Activated T-cell treated with anti-CD3 and anti-CD28 coated beads for 24 hours (primary cell): ENCODE results near the gene NDFIP1.

ENCODE experiments used
- DNase-seq: peaks from one replicate; pipeline ENCODE4 v3.0.0-alpha.2; 2020; ENCODE audit warnings: low read depth

Gene NDFIP1

DNA sequence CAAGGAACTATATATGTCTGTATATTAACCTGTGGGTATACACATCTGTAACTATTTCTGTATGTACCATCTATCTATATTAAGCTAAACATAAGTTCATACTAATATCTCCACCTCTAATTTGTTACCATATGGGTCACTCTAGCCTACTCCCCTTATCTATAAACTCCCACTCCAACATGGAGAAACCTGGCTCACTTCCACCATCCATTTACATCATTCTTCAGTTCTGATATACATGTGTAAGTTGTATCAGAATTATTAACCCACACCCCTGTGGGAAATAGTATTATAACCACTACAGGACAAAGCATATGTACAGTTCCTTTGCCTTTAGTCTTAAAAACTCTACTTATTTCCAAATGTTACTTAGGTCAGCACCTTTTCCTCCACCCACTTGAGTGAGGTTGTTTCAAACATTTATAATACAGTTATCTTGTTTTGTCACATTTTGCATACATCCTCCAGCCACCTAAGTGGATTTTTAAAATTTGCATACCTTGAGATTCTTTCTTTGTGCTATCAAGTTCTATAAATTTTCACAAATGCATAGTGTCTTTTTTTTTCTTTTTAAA is 10.6 kb downstream of the NDFIP1 start:
- DNase-seq = no peak

DNA sequence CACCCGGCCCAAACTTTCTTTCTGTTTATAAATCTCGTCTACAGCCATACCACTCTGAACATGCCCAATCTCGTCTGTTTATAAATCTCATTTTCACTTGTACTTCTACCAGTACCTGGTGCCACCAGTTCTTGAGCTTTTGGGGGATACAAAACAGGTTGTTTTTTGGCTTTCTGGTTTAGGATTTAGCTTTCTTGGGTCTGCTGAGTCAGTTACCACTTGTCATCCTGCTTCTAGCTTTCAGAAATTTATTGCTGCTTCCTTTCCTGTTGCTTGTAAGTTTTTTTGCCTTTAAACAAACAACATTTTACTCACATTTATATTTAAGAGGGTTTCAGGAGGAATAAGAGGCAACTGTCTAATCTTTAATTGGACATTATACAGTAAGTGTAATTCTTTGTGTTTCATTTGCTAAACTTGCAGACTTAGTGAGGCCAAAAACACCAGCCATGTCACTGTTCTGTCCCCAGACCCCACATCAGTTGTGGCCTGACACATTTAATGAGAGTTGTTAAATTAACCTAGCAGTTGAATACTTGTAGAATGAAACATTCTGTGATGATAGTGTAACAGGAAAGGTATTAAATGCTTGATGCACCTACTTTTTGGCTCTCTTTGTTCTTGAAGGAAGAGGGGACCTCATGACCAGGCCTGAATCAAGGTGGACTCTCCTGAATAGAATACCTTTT is 11.8 kb downstream of the NDFIP1 start:
- DNase-seq = no peak

DNA sequence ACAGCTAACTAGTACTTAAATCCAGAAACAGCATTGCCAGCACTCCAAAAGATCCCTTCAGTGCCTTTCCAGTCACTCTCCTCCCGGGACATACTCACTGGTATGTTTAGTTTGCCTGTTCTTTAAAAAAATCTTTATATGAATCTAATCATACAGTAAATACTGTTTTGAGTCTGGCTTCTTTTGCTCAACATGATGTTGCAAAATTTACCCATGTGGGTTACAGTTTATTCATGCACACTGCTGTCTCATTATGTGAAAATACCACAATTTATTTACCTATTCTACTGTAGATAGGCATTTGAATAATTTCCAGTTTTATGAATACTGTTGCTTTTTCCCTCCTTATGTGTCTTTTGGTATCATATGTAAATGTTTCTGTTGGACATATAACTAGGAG is 13.5 kb downstream of the NDFIP1 start:
- no peak for DNase-seq

DNA sequence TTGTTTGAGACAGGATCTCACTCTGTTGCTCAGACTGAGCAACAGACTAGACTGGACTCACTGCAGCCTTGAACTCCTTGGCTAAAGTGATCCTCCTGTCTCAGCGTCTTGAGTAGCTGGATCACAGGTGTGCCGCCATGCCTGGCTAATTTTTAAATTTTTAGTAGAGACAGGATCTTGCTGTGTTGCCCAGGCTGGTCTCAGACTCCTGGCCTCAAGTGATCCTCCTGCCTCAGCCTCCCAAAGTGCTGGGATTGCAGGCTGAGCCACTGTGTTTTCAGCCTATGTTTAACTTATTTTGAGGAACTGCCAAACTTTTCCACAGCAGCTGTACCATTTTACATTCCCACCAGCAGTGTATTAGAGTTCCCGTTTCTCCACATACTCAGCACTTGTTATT is 16.8 kb downstream of the NDFIP1 start:
- no peak for DNase-seq

DNA sequence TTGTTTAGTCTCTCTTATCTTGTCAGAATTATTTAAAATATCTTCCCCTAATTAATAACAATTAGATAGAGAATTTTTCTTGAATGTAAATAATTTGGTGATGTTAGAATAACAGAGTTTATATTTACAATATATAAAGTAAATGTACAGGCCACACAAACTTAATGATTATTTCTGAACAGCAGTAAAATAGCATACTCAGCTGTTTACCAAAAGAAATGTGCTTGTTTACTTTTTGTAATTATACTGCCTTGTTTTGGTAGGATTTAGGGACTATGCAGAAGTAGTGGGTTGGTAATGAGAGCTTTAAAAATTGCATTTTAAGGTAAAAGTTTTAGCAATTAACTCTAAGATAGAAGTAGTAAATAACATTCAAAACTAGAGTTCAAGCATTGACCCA is 17.4 kb downstream of the NDFIP1 start:
- DNase-seq = no peak

DNA sequence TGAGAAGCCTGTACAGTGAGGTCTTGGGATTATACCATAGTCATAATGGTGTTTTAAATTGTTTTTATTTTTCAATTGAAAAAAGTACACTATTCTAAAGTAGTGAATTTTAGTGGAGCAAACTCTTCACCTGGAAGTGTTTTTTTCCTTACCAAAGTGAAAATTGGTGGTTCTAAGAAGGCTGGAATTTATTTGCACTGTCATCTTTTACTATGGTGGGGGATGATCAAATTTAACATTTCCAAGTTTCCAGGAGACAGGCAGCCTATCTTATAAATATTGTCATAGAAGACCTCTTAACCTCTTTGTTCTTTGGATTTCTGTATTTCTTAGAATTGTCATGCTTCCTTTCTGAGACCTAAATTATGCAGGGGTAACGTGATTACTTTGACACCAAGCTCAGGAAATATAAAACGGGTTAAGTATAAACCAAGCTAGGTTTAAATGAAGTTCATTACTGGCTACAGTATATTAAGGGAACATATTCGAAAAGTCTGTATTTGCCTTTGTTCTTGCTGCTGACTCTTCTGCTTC is 20.2 kb downstream of the NDFIP1 start:
- DNase-seq = no peak

DNA sequence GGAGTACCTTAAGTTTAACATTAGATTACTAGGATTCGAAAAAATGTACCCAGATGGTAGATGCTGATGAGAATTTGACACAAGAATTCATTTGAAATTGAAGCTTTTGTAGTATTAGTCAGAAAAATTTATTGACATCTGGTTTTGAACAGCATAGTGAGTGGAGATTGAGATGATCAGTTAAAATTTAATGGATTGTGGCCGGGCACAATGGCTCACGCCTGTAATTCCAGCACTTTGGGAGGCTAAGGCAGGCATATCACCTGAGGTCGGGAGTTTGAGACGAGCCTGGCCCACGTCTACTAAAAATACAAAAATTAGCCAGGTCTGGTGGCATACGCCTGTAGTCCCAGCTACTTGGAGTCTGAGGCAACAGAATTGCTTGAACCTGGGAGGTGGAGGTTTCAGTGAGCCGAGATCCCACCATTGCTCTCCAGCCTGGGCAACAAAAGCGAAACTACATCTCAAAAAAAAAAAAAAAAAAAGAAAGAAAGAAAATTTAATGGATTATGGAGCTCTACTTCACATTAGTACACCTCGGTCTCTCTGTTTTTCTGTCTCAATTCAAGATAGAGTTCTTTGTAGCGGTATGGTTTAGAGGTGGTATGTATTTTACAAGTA is 21.0 kb downstream of the NDFIP1 start:
- no peak for DNase-seq

DNA sequence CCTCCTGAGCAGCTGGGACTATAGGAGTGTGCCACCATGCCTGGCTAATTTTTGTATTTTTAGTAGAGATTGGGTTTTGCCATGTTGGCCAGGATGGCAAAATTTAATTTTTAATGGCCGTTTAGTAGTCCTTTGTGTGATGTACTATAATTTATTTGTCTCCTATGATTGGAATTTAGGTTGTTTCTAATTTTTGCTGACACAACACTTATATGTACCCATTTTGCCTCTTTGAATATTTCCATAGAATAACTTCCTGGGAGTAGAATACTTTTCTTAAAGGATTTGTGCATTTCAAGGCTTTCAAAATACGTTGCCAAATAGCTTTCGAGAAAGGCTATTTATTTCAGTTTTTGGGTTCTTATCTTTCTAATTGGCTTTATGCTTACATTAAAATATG is 22.8 kb downstream of the NDFIP1 start:
- no peak for DNase-seq

DNA sequence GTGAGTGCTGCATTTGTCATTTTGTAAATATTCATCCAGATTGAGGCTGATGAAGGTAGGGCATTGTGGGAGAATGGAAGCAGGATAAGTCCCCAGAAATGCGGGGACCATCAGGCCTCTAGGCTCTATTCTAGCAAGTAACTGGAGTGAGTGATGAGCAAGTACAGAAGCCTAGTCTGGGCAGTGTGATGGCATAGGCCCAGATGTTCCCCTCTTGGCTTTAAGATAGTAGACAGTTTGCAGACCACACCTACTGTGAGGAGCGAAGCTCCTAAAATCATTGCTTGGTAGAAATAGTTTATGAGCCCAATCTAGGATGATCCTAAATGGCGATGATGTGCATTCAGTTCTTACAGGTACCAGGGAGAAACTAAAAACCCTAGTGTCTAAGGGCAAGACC is 24.3 kb downstream of the NDFIP1 start:
- no peak for DNase-seq

DNA sequence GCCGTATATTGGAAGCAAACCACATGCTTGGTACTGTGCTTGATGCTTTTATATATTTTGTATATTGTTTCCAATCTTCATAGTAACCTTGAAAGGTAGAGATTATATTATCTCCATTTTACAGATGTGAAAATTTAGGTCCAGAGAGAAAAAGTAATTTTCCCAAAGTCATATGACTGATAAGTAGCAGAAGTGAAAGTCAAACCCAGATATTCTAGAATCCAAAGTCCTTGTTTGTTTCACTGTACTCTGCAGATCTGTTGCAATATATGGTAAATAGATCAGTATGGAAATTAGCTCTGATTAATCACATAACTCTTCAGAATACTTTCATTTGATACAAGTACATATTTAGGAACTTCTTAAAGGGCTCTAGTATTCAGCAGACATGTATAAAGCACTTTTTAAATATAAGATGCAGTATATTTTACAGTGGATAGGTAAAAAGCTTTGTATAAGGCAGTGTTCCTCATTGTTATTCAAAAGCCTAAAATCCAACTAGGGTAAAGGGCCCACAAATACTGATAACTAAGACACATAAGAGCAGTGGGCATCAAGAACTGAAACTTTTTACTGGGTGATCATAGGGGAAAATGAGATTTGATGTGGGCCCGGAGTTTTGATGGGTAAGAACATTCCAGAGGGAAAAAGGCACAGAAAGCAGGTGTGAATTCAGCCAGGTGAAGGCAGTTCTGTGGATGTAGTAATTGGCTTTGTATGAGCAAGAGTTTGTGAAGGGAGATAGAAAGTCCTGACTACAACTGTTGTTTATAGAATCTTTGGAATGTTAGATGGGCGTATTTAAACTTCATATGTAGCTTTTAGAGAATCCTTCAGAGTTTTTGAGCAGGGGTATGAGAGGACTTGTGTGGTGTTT is 25.0 kb downstream of the NDFIP1 start:
- no peak for DNase-seq

DNA sequence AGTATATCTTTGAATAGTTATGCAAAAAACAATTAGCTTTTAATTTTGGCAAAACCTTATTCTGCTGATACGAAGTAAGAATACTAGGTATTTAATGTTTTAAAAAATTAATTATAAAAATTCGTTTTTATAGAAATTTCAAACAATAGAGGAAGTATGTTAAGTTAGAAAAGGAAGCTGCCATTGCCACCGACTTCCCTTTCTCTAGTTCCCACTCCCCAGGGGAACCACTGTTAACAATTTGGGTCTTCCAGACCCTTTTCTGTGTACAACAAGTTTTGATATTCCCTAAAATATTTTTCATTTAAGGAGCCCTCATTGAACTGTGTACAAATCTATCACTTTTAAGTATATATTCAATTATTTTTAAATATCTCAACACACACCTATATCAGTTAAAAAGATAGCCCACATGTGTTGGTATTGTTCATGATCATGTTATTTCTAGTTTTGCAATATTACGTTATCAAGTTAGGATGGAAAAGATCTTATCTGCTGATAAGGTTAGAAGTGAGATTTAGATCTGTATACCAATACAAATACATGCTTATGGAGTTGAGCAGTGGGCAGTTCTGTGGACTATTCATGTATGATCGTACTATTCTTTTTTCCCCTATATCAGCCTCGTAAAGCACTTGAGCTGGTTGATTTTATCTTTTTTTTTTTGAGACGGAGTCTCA is 25.9 kb downstream of the NDFIP1 start:
- no peak for DNase-seq

DNA sequence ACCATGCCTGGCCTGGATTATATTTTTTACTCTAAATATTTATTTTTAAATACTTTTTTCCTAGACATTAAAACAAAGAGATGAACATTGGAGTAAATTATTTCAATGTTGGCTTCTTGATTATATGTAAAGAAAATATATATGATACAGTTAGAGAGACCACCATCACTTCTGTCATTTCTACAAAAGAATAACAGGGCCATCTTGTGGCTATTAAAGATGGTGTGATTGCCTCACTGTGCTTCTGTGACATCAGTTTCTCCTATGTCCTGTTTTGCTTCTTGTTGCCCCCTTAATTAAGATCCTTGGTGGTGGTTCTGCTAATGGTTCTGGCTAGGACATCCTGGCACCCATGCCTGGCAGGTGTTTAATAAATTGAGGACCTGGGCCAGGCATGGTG is 32.9 kb downstream of the NDFIP1 start:
- DNase-seq = no peak

DNA sequence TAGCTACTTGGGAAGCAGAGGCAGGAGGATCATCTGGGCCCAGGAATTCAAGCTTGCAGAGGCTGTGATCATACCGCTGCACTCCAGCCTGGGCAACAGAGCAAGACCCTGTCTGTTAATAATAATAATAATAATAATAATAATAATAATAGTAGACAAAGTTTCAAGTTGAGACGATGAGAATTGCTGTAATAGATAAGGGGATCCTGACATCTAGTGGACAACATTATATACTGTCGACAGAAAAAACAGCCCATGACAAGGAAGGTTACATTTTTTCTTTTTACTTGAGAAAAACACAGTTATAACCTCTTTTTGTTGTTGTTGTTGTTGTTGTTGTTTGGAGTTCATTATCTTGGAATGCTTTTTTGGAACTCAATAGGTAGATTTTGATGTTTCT is 35.3 kb downstream of the NDFIP1 start:
- DNase-seq = no peak

DNA sequence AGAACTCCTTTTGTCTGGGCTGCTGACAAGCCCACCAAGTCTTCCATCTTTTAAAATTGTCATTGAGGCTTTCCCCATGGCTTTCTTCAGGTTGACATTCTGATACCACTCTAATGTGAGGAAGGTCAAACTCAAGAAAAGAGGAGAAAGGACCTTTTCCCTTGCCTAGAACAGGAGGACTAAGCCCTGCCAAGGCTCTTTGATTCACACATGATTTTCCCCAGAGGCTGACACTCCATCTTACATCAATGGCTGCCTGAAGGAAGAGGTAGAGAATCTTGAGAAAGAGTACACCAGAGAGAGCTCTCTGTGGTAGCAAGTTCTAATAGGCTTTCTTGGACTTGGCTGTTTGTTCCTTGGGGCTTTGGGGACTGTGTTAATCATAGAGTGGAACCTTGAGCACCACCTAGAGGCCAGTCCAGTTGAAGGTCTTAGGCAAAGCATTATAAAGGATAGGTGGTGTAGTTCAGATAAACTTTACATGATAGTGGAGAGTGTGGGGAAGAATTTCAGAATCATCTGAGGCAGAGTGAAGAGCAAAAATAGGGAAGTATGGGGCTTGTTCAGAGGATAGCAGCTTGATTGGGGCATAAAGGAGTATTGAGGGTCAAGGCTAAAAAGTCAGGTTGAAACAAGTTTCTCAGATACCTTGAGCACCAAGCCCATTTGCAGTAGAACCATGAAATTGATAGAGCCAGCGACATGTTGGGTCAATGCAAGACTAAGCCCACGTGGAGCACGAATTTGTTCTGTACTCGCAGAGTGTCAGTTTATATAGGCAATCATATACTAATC is 36.7 kb downstream of the NDFIP1 start:
- peak; percentile 51 for DNase-seq

DNA sequence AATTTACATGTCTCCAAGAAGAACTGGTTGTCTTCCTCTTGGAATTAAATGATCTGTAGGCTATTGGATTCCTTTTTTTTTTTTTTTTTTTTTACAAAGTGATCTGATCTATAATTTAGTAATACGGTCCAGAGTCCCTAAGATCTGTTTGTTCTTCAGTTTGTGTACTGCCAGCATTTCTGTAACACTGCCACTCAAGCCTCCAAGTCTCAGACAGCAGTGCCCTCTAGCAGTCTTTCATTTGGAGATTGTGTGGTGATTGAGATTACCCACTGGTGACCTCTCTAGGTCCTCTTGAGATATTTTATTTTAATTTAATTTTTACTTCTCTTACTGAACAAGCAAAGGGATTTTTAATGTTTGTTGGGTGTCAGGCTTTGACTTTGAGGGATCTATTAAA is 40.8 kb downstream of the NDFIP1 start:
- no peak for DNase-seq

DNA sequence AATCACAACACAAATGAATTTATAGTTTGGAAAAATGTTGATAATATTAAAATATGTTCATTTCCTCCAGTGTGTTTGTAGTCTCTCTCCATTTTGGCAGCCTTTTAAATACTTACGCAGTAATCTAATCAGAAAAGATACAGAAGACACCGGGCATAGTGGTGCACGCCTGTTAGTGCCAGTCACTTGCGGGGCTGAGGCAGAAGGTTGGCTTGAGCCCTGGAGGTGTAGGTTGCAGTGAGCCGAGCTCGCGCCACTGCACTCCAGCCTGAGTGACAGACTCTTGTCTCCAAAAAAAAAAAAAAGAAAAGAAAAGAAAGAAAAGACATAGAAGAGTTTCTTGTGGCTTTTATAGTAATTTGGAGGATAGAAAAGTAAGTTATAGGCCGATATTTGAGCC is 41.9 kb downstream of the NDFIP1 start:
- DNase-seq = no peak

DNA sequence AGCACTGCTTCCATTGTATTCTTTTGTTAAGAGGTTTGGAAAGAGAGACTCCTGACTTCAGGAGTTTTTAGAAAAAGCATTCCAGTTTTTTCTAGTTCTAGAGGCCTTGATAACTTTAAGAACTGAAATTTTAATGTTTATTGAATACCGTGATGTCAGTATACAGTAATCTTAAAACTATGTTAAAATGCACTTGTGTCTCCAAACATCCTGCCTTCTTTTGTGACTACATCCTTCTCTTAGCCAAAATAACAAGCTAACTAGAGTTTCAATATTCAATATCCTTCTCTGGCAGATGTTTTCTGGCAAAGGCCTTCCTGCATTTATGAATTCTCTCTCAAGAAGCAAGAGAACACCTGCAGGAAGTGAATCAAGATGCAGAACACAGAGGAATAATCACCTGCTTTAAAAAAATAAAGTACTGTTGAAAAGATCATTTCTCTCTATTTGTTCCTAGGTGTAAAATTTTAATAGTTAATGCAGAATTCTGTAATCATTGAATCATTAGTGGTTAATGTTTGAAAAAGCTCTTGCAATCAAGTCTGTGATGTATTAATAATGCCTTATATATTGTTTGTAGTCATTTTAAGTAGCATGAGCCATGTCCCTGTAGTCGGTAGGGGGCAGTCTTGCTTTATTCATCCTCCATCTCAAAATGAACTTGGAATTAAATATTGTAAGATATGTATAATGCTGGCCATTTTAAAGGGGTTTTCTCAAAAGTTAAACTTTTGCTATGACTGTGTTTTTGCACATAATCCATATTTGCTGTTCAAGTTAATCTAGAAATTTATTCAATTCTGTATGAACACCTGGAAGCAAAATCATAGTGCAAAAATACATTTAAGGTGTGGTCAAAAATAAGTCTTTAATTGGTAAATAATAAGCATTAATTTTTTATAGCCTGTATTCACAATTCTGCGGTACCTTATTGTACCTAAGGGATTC is 43.1 kb downstream of the NDFIP1 start:
- DNase-seq = peak; percentile 37

DNA sequence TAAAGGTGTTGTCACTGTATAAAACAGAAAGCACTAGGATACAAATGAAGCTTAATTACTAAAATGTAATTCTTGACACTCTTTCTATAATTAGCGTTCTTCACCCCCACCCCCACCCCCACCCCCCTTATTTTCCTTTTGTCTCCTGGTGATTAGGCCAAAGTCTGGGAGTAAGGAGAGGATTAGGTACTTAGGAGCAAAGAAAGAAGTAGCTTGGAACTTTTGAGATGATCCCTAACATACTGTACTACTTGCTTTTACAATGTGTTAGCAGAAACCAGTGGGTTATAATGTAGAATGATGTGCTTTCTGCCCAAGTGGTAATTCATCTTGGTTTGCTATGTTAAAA is 43.8 kb downstream of the NDFIP1 start:
- DNase-seq = no peak

DNA sequence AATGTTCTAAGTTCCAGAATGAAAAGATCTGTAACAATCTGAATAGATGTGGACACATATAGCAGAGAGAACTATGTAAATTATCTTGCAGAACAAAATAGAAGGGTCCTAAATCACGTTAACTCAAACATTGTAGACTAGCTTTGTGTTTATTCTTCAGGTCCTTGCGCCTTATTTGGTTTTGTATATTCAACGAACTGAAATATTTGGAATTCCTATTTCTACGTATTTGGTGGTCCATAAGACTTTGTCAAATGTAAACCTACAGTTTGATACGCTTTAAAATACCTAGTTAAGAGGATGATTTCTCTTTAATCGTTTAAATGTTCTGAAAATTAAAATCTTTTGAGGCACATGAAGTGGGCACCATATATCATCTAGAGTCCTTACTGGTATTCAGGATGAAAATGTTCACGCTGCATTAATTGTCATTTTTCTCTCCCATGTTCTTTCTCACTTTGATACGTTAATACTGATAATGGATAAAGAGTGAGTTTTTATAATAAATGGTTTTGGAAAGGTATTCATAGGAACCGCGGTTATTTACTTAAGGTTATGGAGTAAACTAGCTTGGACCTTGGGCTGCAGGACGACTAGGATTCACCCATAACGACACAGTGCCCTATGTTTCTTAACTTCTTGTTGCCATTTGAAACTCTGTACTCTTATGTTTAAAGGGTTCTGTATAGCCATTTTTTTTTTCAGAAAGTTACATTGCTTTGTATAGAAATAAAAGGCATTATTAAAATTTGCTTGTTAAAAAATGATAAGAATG is 45.3 kb downstream of the NDFIP1 start:
- DNase-seq = no peak
